K562 (cell line): Measurements from ENCODE around the gene AGAP1. TPM values are rescaled to one million over a fixed set of nuclear protein-coding genes. Genes with fewer than 3 reads are reported as not detected.

ENCODE experiments used
- CUX1 ChIP-seq: fragments of 200-800 bp; sonication (Bioruptor generic); IDR thresholded peaks from 2 replicates; pipeline ENCODE4 v1.6.1; 2016; ENCODE audit warnings: missing genetic modification characterization, missing compliant biosample characterization
- NR4A1 ChIP-seq, 2 experiments: fragments of 250-450 bp in 1 of 2; fragments of 450-650 bp in 1 of 2; sonication (Bioruptor Pico) in 1 of 2; IDR thresholded peaks; 2 replicates each; pipeline versions ENCODE4 v1.4.0 to v1.6.1; 2016 to 2020; ENCODE audit warnings: mild to moderate bottlenecking in 2 of 2, missing compliant biosample characterization in 1 of 2, missing genetic modification characterization in 1 of 2, moderate library complexity in 1 of 2
- SIN3A ChIP-seq, 2 experiments: fragments of 150-350 bp in 1 of 2; IDR thresholded peaks; 2 replicates each; pipeline ENCODE4 v1.6.1; 2011 to 2016; ENCODE audit warnings: borderline replicate concordance in 2 of 2, low read depth in 2 of 2, low read length in 2 of 2, mild to moderate bottlenecking in 2 of 2, moderate library complexity in 2 of 2; ENCODE audit not compliant: control insufficient read depth in 1 of 2
- SMARCA4 ChIP-seq: fragments of 450-650 bp; IDR thresholded peaks from 2 replicates; pipeline ENCODE4 v1.6.1; 2016
- ZNF175 ChIP-seq: fragments of 200-800 bp; sonication (Bioruptor generic); IDR thresholded peaks from 2 replicates; pipeline ENCODE4 v1.6.1; 2016; ENCODE audit warnings: low read depth, mild to moderate bottlenecking, missing genetic modification characterization, missing compliant biosample characterization
- ZNF316 ChIP-seq: fragments of 450-650 bp; IDR thresholded peaks from 2 replicates; pipeline ENCODE4 v1.6.1; 2016
- ZNF644 ChIP-seq: fragments of 200-800 bp; sonication (Bioruptor generic); IDR thresholded peaks from 2 replicates; pipeline ENCODE4 v1.6.1; 2016; ENCODE audit warnings: low read depth, missing genetic modification characterization, missing compliant biosample characterization
- polyA plus RNA-seq, 8 experiments: library from polyadenylated mRNA; depleted of rRNA in 4 of 8; stranded (reverse) in 5 of 8; unstranded in 3 of 8; fragments of >200 nt; fragmentation: Nextera tagmentation in 2 of 8; fragmentation: Illumina TruSeq in 1 of 8; extraction: Ambion mirVana in 2 of 8; extraction: Trizol in 1 of 8; gene quantifications; 2 replicates each; pipeline versions ENCODE4 v1.2.1 to v1.2.3, GENCODE V29; 2011 to 2014; ENCODE audit warnings: inconsistent platforms in 1 of 8, missing spikeins in 1 of 8
- total RNA-seq, 7 experiments: library from RNA; depleted of rRNA in 6 of 7; stranded (reverse); fragments of >200 nt in 6 of 7; fragmentation: Illumina TruSeq in 2 of 7; extraction: Trizol in 2 of 7; gene quantifications; 2 replicates each; pipeline versions ENCODE4 v1.2.1 to v1.2.3, GENCODE V29; 2011 to 2021; ENCODE audit warnings: low replicate concordance in 1 of 7
- TF ChIP-seq, protein P1 (sequence below): IDR thresholded peaks from 2 replicates; pipeline ENCODE4 v1.6.1; 2016; ENCODE audit warnings: missing genetic modification characterization, missing compliant biosample characterization

AGAP1 gene
- total and polyA plus RNA-seq, 9 of the 15 experiments (the other 6 are each of a cell fraction or from before 2014, with no cell fraction given) = 1.3 to 24.0 (median 10.6) TPM

DNA sequence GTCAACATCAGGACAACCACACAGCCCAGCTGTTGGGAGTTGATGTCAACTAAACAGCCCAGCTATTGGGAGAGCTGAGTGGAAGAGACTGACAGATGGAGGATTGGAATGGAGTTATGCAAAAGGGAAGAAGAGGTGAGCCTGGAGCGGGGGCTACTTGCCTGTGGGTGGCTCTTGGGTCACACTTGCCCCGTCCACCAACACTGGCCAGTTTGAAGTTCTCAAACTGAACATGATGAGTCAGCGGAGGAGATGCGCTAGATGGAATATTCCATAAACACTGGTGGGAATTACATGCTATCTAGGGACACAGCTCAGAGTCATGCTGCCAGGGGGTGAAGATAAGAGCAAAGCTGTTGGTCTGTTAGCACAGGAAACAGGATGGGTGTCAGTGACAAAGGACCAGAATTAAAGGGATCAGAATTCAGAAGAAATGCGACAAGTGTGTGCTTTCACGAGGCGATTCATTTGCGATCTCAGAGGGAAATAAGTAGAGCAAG is 33.2 kb upstream of the AGAP1 start (continued):
- peak; percentile 49; the same call in 1 of the 2 replicates for TF ChIP-seq ZNF644 (tag)
- peak; percentile 98 for TF ChIP-seq SMARCA4
- TF ChIP-seq ZNF316 = peak; percentile 99
- TF ChIP-seq CUX1 (CRISPR knock-in tag) = 0 out of 2 replicates have a peak, but pooled peaks have one; percentile 27
- TF ChIP-seq NR4A1 (CRISPR knock-in tag; IDR thresholded peaks at IDR 0.05) = no peak
- TF ChIP-seq NR4A1 (tag; IDR thresholded peaks at IDR 0.05) = peak; percentile 63; the same call in 1 of the 2 replicates
- TF ChIP-seq SIN3A (IDR thresholded peaks at IDR 0.05; ENCODE audit: borderline replicate concordance in 2 of 2, control insufficient read depth in 1 of 2, low read depth in 2 of 2, low read length in 2 of 2) = no peak
- TF ChIP-seq ZNF175 (CRISPR knock-in tag) = 0 out of 2 replicates have a peak, but pooled peaks have one; percentile 75
- TF ChIP-seq, protein P1, sequence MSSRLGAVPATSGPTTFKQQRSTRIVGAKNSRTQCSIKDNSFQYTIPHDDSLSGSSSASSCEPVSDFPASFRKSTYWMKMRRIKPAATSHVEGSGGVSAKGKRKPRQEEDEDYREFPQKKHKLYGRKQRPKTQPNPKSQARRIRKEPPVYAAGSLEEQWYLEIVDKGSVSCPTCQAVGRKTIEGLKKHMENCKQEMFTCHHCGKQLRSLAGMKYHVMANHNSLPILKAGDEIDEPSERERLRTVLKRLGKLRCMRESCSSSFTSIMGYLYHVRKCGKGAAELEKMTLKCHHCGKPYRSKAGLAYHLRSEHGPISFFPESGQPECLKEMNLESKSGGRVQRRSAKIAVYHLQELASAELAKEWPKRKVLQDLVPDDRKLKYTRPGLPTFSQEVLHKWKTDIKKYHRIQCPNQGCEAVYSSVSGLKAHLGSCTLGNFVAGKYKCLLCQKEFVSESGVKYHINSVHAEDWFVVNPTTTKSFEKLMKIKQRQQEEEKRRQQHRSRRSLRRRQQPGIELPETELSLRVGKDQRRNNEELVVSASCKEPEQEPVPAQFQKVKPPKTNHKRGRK (tag) = no peak
